ENCODE data around the gene PHF10. TPM values are rescaled to one million over a fixed set of nuclear protein-coding genes. Genes with fewer than 3 reads are reported as not detected.

PHF10 gene
- total RNA-seq, 4 donors from 2014 or later = 64.6 to 96.5 (median 78.0) TPM

DNA sequence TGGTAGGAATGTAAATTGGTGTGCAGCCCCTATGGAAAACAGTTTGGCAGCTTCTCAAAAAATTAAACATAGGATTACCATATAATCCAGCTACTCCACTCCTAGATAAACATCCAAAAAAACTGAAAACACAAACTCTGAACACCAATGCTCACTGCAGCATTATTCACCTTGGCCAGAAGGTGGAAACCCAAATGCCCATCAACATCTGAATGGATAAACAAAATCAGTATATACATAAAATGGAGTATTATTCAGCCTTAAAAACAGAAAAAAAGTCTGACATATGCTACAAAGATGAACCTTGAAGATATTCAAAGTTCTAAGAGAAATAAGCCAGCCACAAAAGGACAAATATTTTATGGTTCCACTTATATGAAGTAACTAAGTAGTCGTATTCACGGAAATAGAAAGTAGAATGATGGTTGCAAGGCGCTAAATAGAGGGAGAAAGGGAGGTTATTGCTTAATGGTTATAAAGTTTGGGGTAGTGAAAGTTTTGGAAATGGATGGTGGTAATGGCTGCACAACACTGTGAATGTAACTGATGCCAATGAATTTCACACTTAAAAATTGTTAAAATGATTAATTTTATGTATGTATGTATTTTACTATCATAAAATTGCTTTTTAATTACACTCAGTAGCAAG, 4.0 kb downstream of the PHF10 start:
- 82% methylated on average over 3 of the region's 3 CpGs for WGBS
- intact Hi-C loops (cut with DNase I) = no loop called here
- no peak for DNase-seq (ENCODE audit: extremely low spot score)
- H3K9me3 ChIP-seq = no peaks in the 10 kb centered on the region
- no peak overlapping the region for H3K27ac ChIP-seq (replicated peaks in 1 of 4)
- TF ChIP-seq, protein P1, sequence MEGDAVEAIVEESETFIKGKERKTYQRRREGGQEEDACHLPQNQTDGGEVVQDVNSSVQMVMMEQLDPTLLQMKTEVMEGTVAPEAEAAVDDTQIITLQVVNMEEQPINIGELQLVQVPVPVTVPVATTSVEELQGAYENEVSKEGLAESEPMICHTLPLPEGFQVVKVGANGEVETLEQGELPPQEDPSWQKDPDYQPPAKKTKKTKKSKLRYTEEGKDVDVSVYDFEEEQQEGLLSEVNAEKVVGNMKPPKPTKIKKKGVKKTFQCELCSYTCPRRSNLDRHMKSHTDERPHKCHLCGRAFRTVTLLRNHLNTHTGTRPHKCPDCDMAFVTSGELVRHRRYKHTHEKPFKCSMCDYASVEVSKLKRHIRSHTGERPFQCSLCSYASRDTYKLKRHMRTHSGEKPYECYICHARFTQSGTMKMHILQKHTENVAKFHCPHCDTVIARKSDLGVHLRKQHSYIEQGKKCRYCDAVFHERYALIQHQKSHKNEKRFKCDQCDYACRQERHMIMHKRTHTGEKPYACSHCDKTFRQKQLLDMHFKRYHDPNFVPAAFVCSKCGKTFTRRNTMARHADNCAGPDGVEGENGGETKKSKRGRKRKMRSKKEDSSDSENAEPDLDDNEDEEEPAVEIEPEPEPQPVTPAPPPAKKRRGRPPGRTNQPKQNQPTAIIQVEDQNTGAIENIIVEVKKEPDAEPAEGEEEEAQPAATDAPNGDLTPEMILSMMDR (IDR thresholded peaks at IDR 0.05) = no peak
- no peak for TF ChIP-seq POLR2A (IDR thresholded peaks at IDR 0.05; ENCODE audit: low read depth)
- TF ChIP-seq EP300 (IDR thresholded peaks at IDR 0.05) = no peak
- no peak for TF ChIP-seq POLR2AphosphoS5 (IDR thresholded peaks at IDR 0.05)
- H3K4me1 ChIP-seq = peaks cover 26 to 54% (median 36%) of the 10 kb centered on the region in 4 donors
- H3K27me3 ChIP-seq = no peaks in the 10 kb centered on the region
- H3K4me3 ChIP-seq = no peak overlapping the region
- peaks cover 9 to 20% (median 16%) of the 10 kb centered on the region in 4 donors for H3K36me3 ChIP-seq

DNA sequence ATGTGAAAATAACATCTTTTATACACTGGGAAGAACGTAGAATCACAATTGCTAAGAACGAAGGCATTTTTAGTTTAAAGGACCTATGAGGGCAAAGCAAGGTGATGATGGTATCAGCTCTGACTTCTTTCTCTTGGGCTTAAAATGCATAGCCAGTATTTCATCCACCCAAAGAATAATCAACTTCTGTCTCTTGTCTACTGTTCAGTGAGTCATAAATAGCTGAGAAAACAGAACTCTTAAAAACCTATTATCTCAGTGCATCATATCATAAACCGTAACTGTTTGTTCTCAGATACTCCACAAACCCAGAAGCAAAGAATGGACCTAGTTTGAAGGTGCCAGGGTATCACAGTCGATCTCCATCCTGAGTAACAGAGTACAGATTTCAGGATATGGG, 5.2 kb downstream of the PHF10 start:
- TF ChIP-seq POLR2AphosphoS5 (IDR thresholded peaks at IDR 0.05) = no peak
- peaks cover 21 to 32% (median 28%) of the 10 kb centered on the region in 4 donors for H3K36me3 ChIP-seq
- H3K9me3 ChIP-seq = no peaks in the 10 kb centered on the region
- no peak overlapping the region for H3K4me3 ChIP-seq
- intact Hi-C loops (cut with DNase I) = no loop called here
- WGBS = 79% methylated on average over 4 of the region's 4 CpGs
- H3K27me3 ChIP-seq = no peaks in the 10 kb centered on the region
- peaks cover 22 to 49% (median 29%) of the 10 kb centered on the region in 4 donors for H3K4me1 ChIP-seq
- DNase-seq (ENCODE audit: extremely low spot score) = no peak
- no peak overlapping the region for H3K27ac ChIP-seq (replicated peaks in 1 of 4)

DNA sequence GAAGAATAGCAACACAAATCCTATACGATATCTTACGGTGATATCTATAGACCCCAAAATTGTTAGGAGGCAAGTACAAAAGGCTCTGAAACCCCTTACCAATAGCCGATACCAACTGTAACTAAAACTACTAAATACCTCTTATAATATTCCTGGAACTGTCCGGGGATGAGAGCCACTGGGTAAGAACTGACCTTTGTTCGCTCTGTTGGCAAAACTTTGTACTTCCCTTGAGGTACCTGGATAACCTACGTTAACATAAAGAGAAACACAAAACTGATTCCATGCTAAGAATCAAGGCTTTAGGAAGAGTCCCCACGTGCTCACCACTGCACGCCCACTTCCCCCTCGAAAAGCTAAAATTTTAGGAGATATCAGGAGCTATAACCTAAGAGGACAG, 9.7 kb downstream of the PHF10 start:
- H3K36me3 ChIP-seq = peaks cover 44 to 76% (median 64%) of the 10 kb centered on the region in 4 donors
- no peaks in the 10 kb centered on the region for H3K27me3 ChIP-seq
- H3K4me1 ChIP-seq = peaks cover 0 to 15% (median 7%) of the 10 kb centered on the region in 4 donors
- 92% methylated on average over 9 of the region's 9 CpGs for WGBS
- intact Hi-C loops (cut with DNase I) = no loop called here
- no peak for TF ChIP-seq EP300 (IDR thresholded peaks at IDR 0.05)
- TF ChIP-seq, protein P1 (IDR thresholded peaks at IDR 0.05) = no peak
- TF ChIP-seq POLR2AphosphoS5 (IDR thresholded peaks at IDR 0.05) = no peak
- TF ChIP-seq POLR2A (IDR thresholded peaks at IDR 0.05; ENCODE audit: low read depth) = no peak
- no peak overlapping the region for H3K4me3 ChIP-seq
- no peaks in the 10 kb centered on the region for H3K9me3 ChIP-seq
- no peak for DNase-seq (ENCODE audit: extremely low spot score)
- no peak overlapping the region for H3K27ac ChIP-seq (replicated peaks in 1 of 4)

DNA sequence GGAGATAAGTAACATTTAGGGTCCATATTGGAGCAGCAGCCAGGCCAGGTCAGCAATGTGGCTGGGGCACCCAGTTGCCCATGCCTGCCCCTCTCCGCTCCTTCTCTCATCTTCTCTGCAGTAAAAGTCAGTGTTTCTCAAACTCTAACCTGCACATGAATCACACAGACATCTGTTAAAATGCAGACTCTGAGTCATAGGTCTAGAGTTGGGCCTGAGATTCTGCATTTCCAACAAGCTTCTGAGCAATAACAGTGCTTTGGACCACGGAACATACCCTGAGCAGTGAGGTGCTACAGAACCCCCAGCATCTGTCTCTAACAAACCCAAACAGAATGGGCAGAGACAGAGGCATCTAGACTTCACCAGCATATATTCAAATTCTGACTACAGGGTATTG, 10.1 kb downstream of the PHF10 start:
- 94% methylated on average over 2 of the region's 2 CpGs for WGBS
- no peak for DNase-seq (ENCODE audit: extremely low spot score)

GRCh38 chr6:169710009-169710408, 14.3 kb downstream of the PHF10 start:
- Histone ChIP-seq H3K9me3 (no peaks in the 10 kb centered on the region), H3K27me3 (no peaks in the 10 kb centered on the region), H3K36me3 (peaks cover 32 to 78% (median 56%) of the 10 kb centered on the region in 4 donors), H3K27ac (replicated peaks in 1 of 4) (no peak overlapping the region), H3K4me1 (peaks cover 6 to 9% (median 8%) of the 10 kb centered on the region in 4 donors), H3K4me3 (no peak overlapping the region)
- TF ChIP-seq EP300 (IDR thresholded peaks at IDR 0.05) (no peak), POLR2A (IDR thresholded peaks at IDR 0.05; ENCODE audit: low read depth) (no peak), POLR2AphosphoS5 (IDR thresholded peaks at IDR 0.05) (no peak)
- TF ChIP-seq, protein P1 (IDR thresholded peaks at IDR 0.05) = no peak
- WGBS = 85% methylated on average over 3 of the region's 3 CpGs
- no peak for DNase-seq (ENCODE audit: extremely low spot score)
- intact Hi-C loops (cut with DNase I) = no loop called here

More for the DNA sequence above, 10.1 kb downstream of the PHF10 start:
- no peak overlapping the region for H3K4me3 ChIP-seq
- TF ChIP-seq POLR2AphosphoS5 (IDR thresholded peaks at IDR 0.05) (no peak), POLR2A (IDR thresholded peaks at IDR 0.05; ENCODE audit: low read depth) (no peak), EP300 (IDR thresholded peaks at IDR 0.05) (no peak)
- TF ChIP-seq, protein P1 (IDR thresholded peaks at IDR 0.05) = no peak
- intact Hi-C loops (cut with DNase I) = no loop called here
- peaks cover 0 to 11% (median 4%) of the 10 kb centered on the region in 4 donors for H3K4me1 ChIP-seq
- H3K27ac ChIP-seq (replicated peaks in 1 of 4) = no peak overlapping the region
- no peaks in the 10 kb centered on the region for H3K27me3 ChIP-seq
- H3K9me3 ChIP-seq = no peaks in the 10 kb centered on the region
- peaks cover 44 to 80% (median 68%) of the 10 kb centered on the region in 4 donors for H3K36me3 ChIP-seq
